HCT116 (cell line): Measurements from ENCODE around the gene OR8H1. TPM values are rescaled to one million over a fixed set of nuclear protein-coding genes. Genes with fewer than 3 reads are reported as not detected.

Source experiments
- ATAC-seq: fragments of 200-7000 bp; cut with Tn5 transposase; 2 replicates; pipeline ENCODE4 v1.9.1; 2020; ENCODE audit warnings: mild to moderate bottlenecking, moderate library complexity
- BruUV-seq: library from RNA; stranded (reverse); fragments of 400-500 nt; replicated peaks from 2 replicates; lab custom pipeline; 2021; lab: Mats Ljungman, UMichigan
- CTCF ChIA-PET: fragments of 300-600 bp; sonication (Branson Sonifier 250); formaldehyde crosslinking; loops from one replicate; lab custom pipeline; 2021; ENCODE audit warnings: antibody characterized with exemption; lab: Charles Lee
- POLR2A ChIA-PET: fragments of 300-600, 350-600 bp; sonication (Branson Sonifier 250); formaldehyde crosslinking; loops from one replicate; lab custom pipeline; 2021; ENCODE audit warnings: antibody characterized with exemption; lab: Charles Lee
- RAD21 ChIA-PET, 2 experiments: fragments of 300-600 bp; sonication (Branson Sonifier 250); formaldehyde crosslinking; loops; one replicate each; lab custom pipeline; 2023; ENCODE audit warnings: low total read pairs in 2 of 2; ENCODE audit not compliant: uncharacterized antibody in 2 of 2, unreplicated experiment in 2 of 2, low non-redundant PET in 1 of 2; lab: Charles Lee
- DNase-seq: peaks from one replicate; pipeline ENCODE4 v3.0.0-alpha.2; 2010; ENCODE audit warnings: low read depth, low spot score
- H2AFZ ChIP-seq: fragments of 200-600 bp; shearing (Covaris generic), sonication (generic); 2 replicates; pipeline ENCODE4 v1.6.1; 2017; ENCODE audit warnings: low read depth, mixed run types, mixed read lengths, antibody characterized with exemption, low read length; ENCODE audit not compliant: poor library complexity, severe bottlenecking
- H3K27ac ChIP-seq: 2 replicates; pipeline ENCODE4 v1.5.1; 2012; ENCODE audit warnings: low read depth, low read length
- H3K27me3 ChIP-seq: fragments of 200-600 bp; sonication (generic); 2 replicates; pipeline ENCODE4 v1.6.1; 2016; ENCODE audit warnings: mixed run types, low read length, mixed read lengths; ENCODE audit not compliant: insufficient read depth
- H3K36me3 ChIP-seq, 2 experiments: fragments of 200-500 bp in 1 of 2; fragments of 200-600 bp in 1 of 2; sonication (Bioruptor generic) in 1 of 2; sonication (generic) in 1 of 2; 2 replicates each; pipeline versions ENCODE4 v1.5.1 to v1.6.1; 2014 to 2016; ENCODE audit warnings: low read length in 2 of 2, inconsistent platforms in 1 of 2, mixed read lengths in 1 of 2, mixed run types in 1 of 2; ENCODE audit not compliant: insufficient read depth in 2 of 2, control insufficient read depth in 1 of 2
- H3K4me1 ChIP-seq, 2 experiments: fragments of 200-600 bp in 1 of 2; sonication (generic) in 1 of 2; 2 replicates each; pipeline versions ENCODE4 v1.5.1 to v1.6.1; 2012 to 2017; ENCODE audit warnings: low read length in 2 of 2, inconsistent platforms in 1 of 2, mild to moderate bottlenecking in 1 of 2, mixed read lengths in 1 of 2, mixed run types in 1 of 2, moderate library complexity in 1 of 2; ENCODE audit not compliant: insufficient read depth in 2 of 2, control insufficient read depth in 1 of 2
- H3K4me2 ChIP-seq: fragments of 200-600 bp; sonication (generic); 2 replicates; pipeline ENCODE4 v1.6.1; 2017; ENCODE audit warnings: mixed run types, low read length, mixed read lengths
- H3K4me3 ChIP-seq, 2 experiments: fragments of 200-600 bp in 1 of 2; sonication (generic) in 1 of 2; replicated peaks in 1 of 2; 2 replicates each; pipeline ENCODE4 v1.5.1; 2011 to 2016; ENCODE audit warnings: low read length in 2 of 2, control low read depth in 1 of 2, low read depth in 1 of 2, mild to moderate bottlenecking in 1 of 2, mixed read lengths in 1 of 2, mixed run types in 1 of 2
- H3K79me2 ChIP-seq: fragments of 200-600 bp; sonication (generic); 2 replicates; pipeline ENCODE4 v1.6.1; 2017; ENCODE audit warnings: mild to moderate bottlenecking, mixed run types, low read length, moderate library complexity, mixed read lengths; ENCODE audit not compliant: insufficient read depth
- H3K9ac ChIP-seq: fragments of 200-600 bp; sonication (generic); 2 replicates; pipeline ENCODE4 v1.6.1; 2016; ENCODE audit warnings: low read length, mixed read lengths
- H3K9me2 ChIP-seq: fragments of 200-600 bp; sonication (generic), shearing (Covaris generic); 2 replicates; pipeline ENCODE4 v1.6.1; 2017; ENCODE audit warnings: mixed run types, mild to moderate bottlenecking, moderate library complexity; ENCODE audit not compliant: insufficient read depth
- H3K9me3 ChIP-seq, 2 experiments: fragments of 200-500 bp in 1 of 2; fragments of 200-600 bp in 1 of 2; sonication (Bioruptor generic) in 1 of 2; sonication (generic) in 1 of 2; 2 replicates each; pipeline ENCODE4 v1.6.1; 2014 to 2017; ENCODE audit warnings: low read length in 2 of 2, mixed read lengths in 2 of 2, inconsistent platforms in 1 of 2, low read depth in 1 of 2, mild to moderate bottlenecking in 1 of 2, mixed run types in 1 of 2, moderate library complexity in 1 of 2; ENCODE audit not compliant: control insufficient read depth in 1 of 2, insufficient read depth in 1 of 2
- H4K20me1 ChIP-seq: fragments of 200-600 bp; sonication (generic), shearing (Covaris generic); 2 replicates; pipeline ENCODE4 v1.6.1; 2017; ENCODE audit warnings: mixed run types, mild to moderate bottlenecking, moderate library complexity; ENCODE audit not compliant: insufficient read depth
- ELF1 ChIP-seq: IDR thresholded peaks from 2 replicates; pipeline ENCODE4 v1.6.1; 2012; ENCODE audit warnings: low read depth, borderline replicate concordance
- POLR2AphosphoS5 ChIP-seq: IDR thresholded peaks from 2 replicates; pipeline ENCODE4 v1.6.1; 2011; ENCODE audit warnings: mild to moderate bottlenecking, low read depth, low read length, moderate library complexity
- ZBTB33 ChIP-seq: IDR thresholded peaks from 2 replicates; pipeline ENCODE4 v1.6.1; 2011; ENCODE audit warnings: mild to moderate bottlenecking, low read length, moderate library complexity; ENCODE audit not compliant: insufficient replicate concordance; ENCODE audit errors: extremely low read depth
- intact Hi-C: fragments of 100-400 bp; cut with micrococcal nuclease; formaldehyde crosslinking; loops from 2 replicates; pipeline ENCODE4 v1.10.0; 2022
- total RNA-seq: library from RNA; stranded (reverse); gene quantifications from one replicate; pipeline ENCODE4 v1.2.1, GENCODE V29; 2021; ENCODE audit not compliant: unreplicated experiment

OR8H1 gene
- total RNA-seq, 1 experiment from 2014 or later: not detected

- Histone ChIP-seq H3K36me3 (no peaks in the 10 kb centered on the region), H4K20me1 (no peaks in the 10 kb centered on the region), H3K9me2 (no peaks in the 10 kb centered on the region), H3K9ac (no peak within 1 kb of the TSS), H3K4me2 (no peak within 1 kb of the TSS), H3K27ac (no peak within 1 kb of the TSS), H3K27me3 (no peaks in the 10 kb centered on the region), H3K9me3 (peaks cover 23 to 30% of the 10 kb centered on the region in 2 experiments; a peak in 2 of 4 replicates), H3K4me1 (no peaks in the 10 kb centered on the region), H3K4me3 (no peak within 1 kb of the TSS), H2AFZ (no peak within 1 kb of the TSS), H3K79me2 (no peaks in the 10 kb centered on the region)
- ChIA-PET POLR2A (no interaction called here), CTCF (no interaction called here), RAD21 (no interaction called here)
- no TSS peak for BruUV-seq
- intact Hi-C loops: no loop called here
- ATAC-seq: no peak
- DNase-seq: no peak
- no peak for TF ChIP-seq ELF1
Measured at GRCh38 chr11:56314844-56315243, 22.8 kb upstream of the OR8H1 start, which contains the start of gene OR8K3. TSS of gene OR8K3 (plus strand) at chr11:56315144. CDS start at chr11:56318307, 3,163 bp downstream.

- Histone ChIP-seq H3K4me1 (no peaks in the 10 kb centered on the region), H3K27me3 (no peaks in the 10 kb centered on the region), H3K36me3 (no peaks in the 10 kb centered on the region), H3K79me2 (no peaks in the 10 kb centered on the region), H4K20me1 (no peaks in the 10 kb centered on the region)
- DNase-seq (no peak), ATAC-seq (no peak)
- intact Hi-C loops: no loop called here
- RAD21 ChIA-PET: no interaction called here
- CTCF ChIA-PET: no interaction called here
- TF ChIP-seq ZBTB33: no peak
- TF ChIP-seq POLR2AphosphoS5: no peak
- TF ChIP-seq, all 23 proteins: peak for 0
- H3K9me2 ChIP-seq: no peaks in the 10 kb centered on the region
- POLR2A ChIA-PET: no interaction called here
- no peak overlapping the region for H3K27ac ChIP-seq
- no peak overlapping the region for H3K4me2 ChIP-seq
- H3K9me3 ChIP-seq: peaks cover 25 to 40% of the 10 kb centered on the region in 2 experiments; a peak in 2 of 4 replicates
- no peak overlapping the region for H2AFZ ChIP-seq
- no peak overlapping the region for H3K4me3 ChIP-seq
- BruUV-seq: no TSS peak
- no peak overlapping the region for H3K9ac ChIP-seq
Measured at GRCh38 chr11:56307836-56308235, 15.8 kb upstream of the OR8H1 start.
